Measurements from ENCODE around the gene PRDM10.

PRDM10 gene

GRCh38 chr11:129979046-129979605 lies 23.5 kb downstream of the PRDM10 start:
- Histone ChIP-seq H2BK5ac (ENCODE audit: low read length) (no peak overlapping the region), H3K4ac (ENCODE audit: low read depth, low read length) (no peak overlapping the region), H3K36me3 (ENCODE audit: control insufficient read depth, insufficient read depth, low read length) (no peaks in the 10 kb centered on the region), H4K8ac (ENCODE audit: low read depth, low read length) (no peak overlapping the region), H3K79me1 (ENCODE audit: low read length) (peaks cover 16% of the 10 kb centered on the region), H3K27ac (ENCODE audit: low read depth, low read length) (no peak overlapping the region), H3K23ac (ENCODE audit: low read length) (no peak overlapping the region), H3K79me2 (ENCODE audit: control insufficient read depth, insufficient read depth, low read length) (no peaks in the 10 kb centered on the region), H3K56ac (ENCODE audit: low read length) (no peak overlapping the region), H2BK120ac (ENCODE audit: low read depth, low read length) (no peak overlapping the region), H3K9ac (ENCODE audit: low read length) (no peak overlapping the region), H2AK5ac (ENCODE audit: low read length) (no peak overlapping the region), H3K18ac (ENCODE audit: low read length) (no peak overlapping the region), H3K4me1 (ENCODE audit: control insufficient read depth, low read depth, low read length) (no peaks in the 10 kb centered on the region), H4K5ac (ENCODE audit: low read length) (no peak overlapping the region), H3K27me3 (ENCODE audit: insufficient read depth, low read length, poor library complexity) (no peaks in the 10 kb centered on the region), H3K4me2 (ENCODE audit: low read length) (no peak overlapping the region), H3K4me3 (ENCODE audit: low read length) (no peak overlapping the region), H2BK15ac (replicated peaks; ENCODE audit: low read depth) (no peak overlapping the region)
- no peak for DNase-seq
- no CpG with 5 or more reads among the region's 7 CpGs for WGBS (ENCODE audit: extremely low coverage, insufficient coverage, low lambda C conversion rate)

GRCh38 chr11:129978447-129978846 lies 24.2 kb downstream of the PRDM10 start:
- no CpG with 5 or more reads among the region's 6 CpGs for WGBS (ENCODE audit: extremely low coverage, insufficient coverage, low lambda C conversion rate)
- H3K4me1 ChIP-seq (ENCODE audit: control insufficient read depth, low read depth, low read length): no peaks in the 10 kb centered on the region
- no peak overlapping the region for H2BK5ac ChIP-seq (ENCODE audit: low read length)

GRCh38 chr11:129976328-129976727 lies 26.3 kb downstream of the PRDM10 start:
- Histone ChIP-seq H4K8ac (ENCODE audit: low read depth, low read length) (no peak overlapping the region), H3K27ac (ENCODE audit: low read depth, low read length) (no peak overlapping the region), H3K56ac (ENCODE audit: low read length) (no peak overlapping the region), H3K18ac (ENCODE audit: low read length) (no peak overlapping the region), H4K5ac (ENCODE audit: low read length) (no peak overlapping the region), H3K4ac (ENCODE audit: low read depth, low read length) (no peak overlapping the region), H3K79me2 (ENCODE audit: control insufficient read depth, insufficient read depth, low read length) (no peaks in the 10 kb centered on the region), H3K36me3 (ENCODE audit: control insufficient read depth, insufficient read depth, low read length) (no peaks in the 10 kb centered on the region), H3K4me1 (ENCODE audit: control insufficient read depth, low read depth, low read length) (peaks cover 3% of the 10 kb centered on the region), H3K27me3 (ENCODE audit: insufficient read depth, low read length, poor library complexity) (no peaks in the 10 kb centered on the region), H3K9ac (ENCODE audit: low read length) (no peak overlapping the region), H3K4me3 (ENCODE audit: low read length) (no peak overlapping the region), H3K23ac (ENCODE audit: low read length) (no peak overlapping the region), H2BK5ac (ENCODE audit: low read length) (no peak overlapping the region), H3K4me2 (ENCODE audit: low read length) (no peak overlapping the region), H2BK120ac (ENCODE audit: low read depth, low read length) (no peak overlapping the region), H2AK5ac (ENCODE audit: low read length) (no peak overlapping the region), H2BK15ac (replicated peaks; ENCODE audit: low read depth) (no peak overlapping the region), H3K79me1 (ENCODE audit: low read length) (peaks cover 13% of the 10 kb centered on the region)
- no CpG with 5 or more reads among the region's 6 CpGs for WGBS (ENCODE audit: extremely low coverage, insufficient coverage, low lambda C conversion rate)
- DNase-seq: no peak

More at GRCh38 chr11:129978447-129978846, 24.2 kb downstream of the PRDM10 start:
- no peak overlapping the region for H3K18ac ChIP-seq (ENCODE audit: low read length)
- no peak overlapping the region for H3K23ac ChIP-seq (ENCODE audit: low read length)
- H3K27me3 ChIP-seq (ENCODE audit: insufficient read depth, low read length, poor library complexity): no peaks in the 10 kb centered on the region
- H3K4ac ChIP-seq (ENCODE audit: low read depth, low read length): no peak overlapping the region
- H2AK5ac ChIP-seq (ENCODE audit: low read length): no peak overlapping the region
- no peak overlapping the region for H3K27ac ChIP-seq (ENCODE audit: low read depth, low read length)
- H3K36me3 ChIP-seq (ENCODE audit: control insufficient read depth, insufficient read depth, low read length): no peaks in the 10 kb centered on the region
- no peak overlapping the region for H3K56ac ChIP-seq (ENCODE audit: low read length)
- H2BK120ac ChIP-seq (ENCODE audit: low read depth, low read length): no peak overlapping the region
- no peak overlapping the region for H4K8ac ChIP-seq (ENCODE audit: low read depth, low read length)
- no peak overlapping the region for H3K4me2 ChIP-seq (ENCODE audit: low read length)
- H4K5ac ChIP-seq (ENCODE audit: low read length): no peak overlapping the region
- no peak overlapping the region for H3K9ac ChIP-seq (ENCODE audit: low read length)
- H3K79me2 ChIP-seq (ENCODE audit: control insufficient read depth, insufficient read depth, low read length): no peaks in the 10 kb centered on the region
- H3K4me3 ChIP-seq (ENCODE audit: low read length): no peak overlapping the region
- DNase-seq: no peak
- H3K79me1 ChIP-seq (ENCODE audit: low read length): peaks cover 13% of the 10 kb centered on the region
- no peak overlapping the region for H2BK15ac ChIP-seq (replicated peaks; ENCODE audit: low read depth)

- Histone ChIP-seq H3K79me2 (ENCODE audit: control insufficient read depth, insufficient read depth, low read length) (no peaks in the 10 kb centered on the region), H3K4me2 (ENCODE audit: low read length) (no peak overlapping the region), H3K56ac (ENCODE audit: low read length) (no peak overlapping the region), H4K5ac (ENCODE audit: low read length) (no peak overlapping the region), H4K8ac (ENCODE audit: low read depth, low read length) (no peak overlapping the region), H2BK15ac (replicated peaks; ENCODE audit: low read depth) (no peak overlapping the region), H2BK120ac (ENCODE audit: low read depth, low read length) (no peak overlapping the region), H3K4me1 (ENCODE audit: control insufficient read depth, low read depth, low read length) (peaks cover 3% of the 10 kb centered on the region), H3K36me3 (ENCODE audit: control insufficient read depth, insufficient read depth, low read length) (no peaks in the 10 kb centered on the region), H2BK5ac (ENCODE audit: low read length) (no peak overlapping the region), H3K27ac (ENCODE audit: low read depth, low read length) (no peak overlapping the region), H3K4ac (ENCODE audit: low read depth, low read length) (no peak overlapping the region), H3K27me3 (ENCODE audit: insufficient read depth, low read length, poor library complexity) (no peaks in the 10 kb centered on the region), H3K4me3 (ENCODE audit: low read length) (no peak overlapping the region), H3K18ac (ENCODE audit: low read length) (no peak overlapping the region), H3K9ac (ENCODE audit: low read length) (no peak overlapping the region), H3K23ac (ENCODE audit: low read length) (no peak overlapping the region), H2AK5ac (ENCODE audit: low read length) (no peak overlapping the region), H3K79me1 (ENCODE audit: low read length) (peaks cover 13% of the 10 kb centered on the region)
- DNase-seq: no peak
- WGBS (ENCODE audit: extremely low coverage, insufficient coverage, low lambda C conversion rate): no CpG with 5 or more reads among the region's 2 CpGs
Measured at GRCh38 chr11:129975543-129975942, 27.1 kb downstream of the PRDM10 start.

GRCh38 chr11:129974672-129975071 lies 28.0 kb downstream of the PRDM10 start:
- no peak overlapping the region for H3K27ac ChIP-seq (ENCODE audit: low read depth, low read length)
- no peak overlapping the region for H3K4me3 ChIP-seq (ENCODE audit: low read length)
- no peaks in the 10 kb centered on the region for H3K36me3 ChIP-seq (ENCODE audit: control insufficient read depth, insufficient read depth, low read length)
- H3K27me3 ChIP-seq (ENCODE audit: insufficient read depth, low read length, poor library complexity): no peaks in the 10 kb centered on the region
- H3K23ac ChIP-seq (ENCODE audit: low read length): no peak overlapping the region
- no peak overlapping the region for H3K56ac ChIP-seq (ENCODE audit: low read length)
- WGBS (ENCODE audit: extremely low coverage, insufficient coverage, low lambda C conversion rate): no CpG with 5 or more reads among the region's 11 CpGs
- H3K79me2 ChIP-seq (ENCODE audit: control insufficient read depth, insufficient read depth, low read length): no peaks in the 10 kb centered on the region
- no peak overlapping the region for H4K5ac ChIP-seq (ENCODE audit: low read length)
- no peak overlapping the region for H3K4me2 ChIP-seq (ENCODE audit: low read length)
- no peak overlapping the region for H2BK15ac ChIP-seq (replicated peaks; ENCODE audit: low read depth)
- H3K4ac ChIP-seq (ENCODE audit: low read depth, low read length): no peak overlapping the region
- H3K9ac ChIP-seq (ENCODE audit: low read length): no peak overlapping the region
- no peak overlapping the region for H3K18ac ChIP-seq (ENCODE audit: low read length)
- H2BK120ac ChIP-seq (ENCODE audit: low read depth, low read length): no peak overlapping the region
- H3K79me1 ChIP-seq (ENCODE audit: low read length): peaks cover 16% of the 10 kb centered on the region
- H2AK5ac ChIP-seq (ENCODE audit: low read length): no peak overlapping the region
- H3K4me1 ChIP-seq (ENCODE audit: control insufficient read depth, low read depth, low read length): peaks cover 3% of the 10 kb centered on the region
- DNase-seq: no peak
- H2BK5ac ChIP-seq (ENCODE audit: low read length): no peak overlapping the region
- H4K8ac ChIP-seq (ENCODE audit: low read depth, low read length): no peak overlapping the region

- Histone ChIP-seq H3K79me1 (ENCODE audit: low read length) (peaks cover 15% of the 10 kb centered on the region), H2BK5ac (ENCODE audit: low read length) (no peak overlapping the region), H3K79me2 (ENCODE audit: control insufficient read depth, insufficient read depth, low read length) (no peaks in the 10 kb centered on the region), H3K36me3 (ENCODE audit: control insufficient read depth, insufficient read depth, low read length) (no peaks in the 10 kb centered on the region), H2BK120ac (ENCODE audit: low read depth, low read length) (no peak overlapping the region), H4K5ac (ENCODE audit: low read length) (no peak overlapping the region), H3K23ac (ENCODE audit: low read length) (no peak overlapping the region), H2AK5ac (ENCODE audit: low read length) (no peak overlapping the region), H3K4me1 (ENCODE audit: control insufficient read depth, low read depth, low read length) (peaks cover 3% of the 10 kb centered on the region), H4K8ac (ENCODE audit: low read depth, low read length) (no peak overlapping the region), H3K4me2 (ENCODE audit: low read length) (no peak overlapping the region), H3K27me3 (ENCODE audit: insufficient read depth, low read length, poor library complexity) (no peaks in the 10 kb centered on the region), H3K9ac (ENCODE audit: low read length) (no peak overlapping the region), H3K18ac (ENCODE audit: low read length) (no peak overlapping the region), H2BK15ac (replicated peaks; ENCODE audit: low read depth) (no peak overlapping the region), H3K4me3 (ENCODE audit: low read length) (no peak overlapping the region), H3K27ac (ENCODE audit: low read depth, low read length) (no peak overlapping the region), H3K56ac (ENCODE audit: low read length) (no peak overlapping the region), H3K4ac (ENCODE audit: low read depth, low read length) (no peak overlapping the region)
- DNase-seq: no peak
Measured at GRCh38 chr11:129974237-129974636, 28.4 kb downstream of the PRDM10 start.
